Testis (tissue), 3 donors: ENCODE results near the gene CDH11. TPM values are rescaled to one million over a fixed set of nuclear protein-coding genes. Genes with fewer than 3 reads are reported as not detected.

Experiments used
- DNase-seq: peaks from one replicate; pipeline ENCODE4 v3.0.0-alpha.2; 2019
- H3K27ac ChIP-seq, 2 donors: fragments of 200-600 bp; sonication (generic); one replicate each; pipeline ENCODE4 v1.5.1; 2019
- H3K27me3 ChIP-seq: fragments of 200-600 bp; sonication (generic); one replicate; pipeline ENCODE4 v1.5.1; 2019
- H3K36me3 ChIP-seq: fragments of 200-600 bp; sonication (generic); one replicate; pipeline ENCODE4 v1.5.1; 2017; ENCODE audit warnings: low read depth; ENCODE audit errors: missing control alignments
- H3K4me1 ChIP-seq: fragments of 200-600 bp; sonication (generic); one replicate; pipeline ENCODE4 v1.5.1; 2019
- H3K4me3 ChIP-seq, 2 donors: fragments of 200-600 bp; sonication (generic); one replicate each; pipeline ENCODE4 v1.5.1; 2017 to 2019
- H3K9me3 ChIP-seq: fragments of 200-600 bp; sonication (generic); one replicate; pipeline ENCODE4 v1.5.1; 2017
- POLR2A ChIP-seq: fragments of 450-650 bp; IDR thresholded peaks from one replicate; pipeline ENCODE4 v1.6.1; 2017; ENCODE audit warnings: antibody characterized with exemption, mild to moderate bottlenecking, moderate library complexity
- WGBS, 2 donors: methylation state at CpG; one replicate each; pipeline ENCODE4 v1.1.5; 2018; 5-methylcytosine and 5-hydroxymethylcytosine counted together
- intact Hi-C: fragments of 100-400 bp; cut with DNase I; formaldehyde crosslinking; loops from one replicate; pipeline ENCODE4 v1.15.1; 2023; ENCODE audit warnings: low total_unique reads
- polyA plus RNA-seq: library from polyadenylated mRNA; stranded (reverse); fragments of 350-450 nt; fragmentation: Illumina TruSeq; extraction: RNeasy Lipid Tissue Mini Kit (QIAGEN cat#74804); gene quantifications from one replicate; pipeline ENCODE4 v1.2.3, GENCODE V29; 2014; ENCODE audit warnings: low read depth, low replicate concordance; ENCODE audit not compliant: insufficient read depth
- total RNA-seq, 2 donors: library from RNA; depleted of rRNA; stranded (reverse); fragments of >200 nt; gene quantifications; one replicate each; pipeline ENCODE4 v1.2.3, GENCODE V29; 2016
- TF ChIP-seq, protein P1 (sequence below), 3 experiments: fragments of 450-650 bp in 2 of 3; fragments of 200-600 bp in 1 of 3; sonication (generic) in 1 of 3; IDR thresholded peaks; one replicate each; pipeline ENCODE4 v1.5.1; 2016 to 2019; ENCODE audit warnings: antibody characterized with exemption in 3 of 3, mild to moderate bottlenecking in 2 of 3, moderate library complexity in 1 of 3

Gene CDH11
- total and polyA plus RNA-seq, 3 donors from 2014 or later: 24.0 to 32.8 (median 32.5) TPM

DNA sequence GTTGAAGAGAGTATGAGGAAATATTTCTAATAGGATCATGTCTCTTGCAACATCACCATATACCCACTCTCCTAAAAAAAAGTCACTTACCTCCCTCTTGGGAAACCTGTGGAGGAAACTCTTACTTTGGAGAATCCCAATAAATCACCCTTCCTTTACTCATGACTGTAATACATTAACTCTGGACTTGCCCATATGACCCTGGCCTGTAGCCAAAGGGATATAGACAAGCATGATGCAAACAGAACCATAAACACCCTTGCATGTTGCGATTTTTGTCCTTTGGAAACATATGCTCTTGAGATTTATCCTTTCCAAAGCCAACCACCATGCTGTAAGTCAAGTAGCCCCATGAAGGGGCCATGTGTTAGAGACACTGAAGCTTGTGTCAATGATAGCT lies 19.5 kb downstream of the CDH11 start:
- Histone ChIP-seq H3K27me3 (no peaks in the 10 kb centered on the region), H3K27ac (no peak overlapping the region), H3K4me3 (no peak overlapping the region), H3K4me1 (no peaks in the 10 kb centered on the region), H3K36me3 (no peaks in the 10 kb centered on the region), H3K9me3 (no peaks in the 10 kb centered on the region)
- WGBS, 2 donors: 89 to 96% methylated on average over 1 of the region's 1 CpG
- no peak for DNase-seq
- intact Hi-C loops: no loop called here
- TF ChIP-seq, protein P1, sequence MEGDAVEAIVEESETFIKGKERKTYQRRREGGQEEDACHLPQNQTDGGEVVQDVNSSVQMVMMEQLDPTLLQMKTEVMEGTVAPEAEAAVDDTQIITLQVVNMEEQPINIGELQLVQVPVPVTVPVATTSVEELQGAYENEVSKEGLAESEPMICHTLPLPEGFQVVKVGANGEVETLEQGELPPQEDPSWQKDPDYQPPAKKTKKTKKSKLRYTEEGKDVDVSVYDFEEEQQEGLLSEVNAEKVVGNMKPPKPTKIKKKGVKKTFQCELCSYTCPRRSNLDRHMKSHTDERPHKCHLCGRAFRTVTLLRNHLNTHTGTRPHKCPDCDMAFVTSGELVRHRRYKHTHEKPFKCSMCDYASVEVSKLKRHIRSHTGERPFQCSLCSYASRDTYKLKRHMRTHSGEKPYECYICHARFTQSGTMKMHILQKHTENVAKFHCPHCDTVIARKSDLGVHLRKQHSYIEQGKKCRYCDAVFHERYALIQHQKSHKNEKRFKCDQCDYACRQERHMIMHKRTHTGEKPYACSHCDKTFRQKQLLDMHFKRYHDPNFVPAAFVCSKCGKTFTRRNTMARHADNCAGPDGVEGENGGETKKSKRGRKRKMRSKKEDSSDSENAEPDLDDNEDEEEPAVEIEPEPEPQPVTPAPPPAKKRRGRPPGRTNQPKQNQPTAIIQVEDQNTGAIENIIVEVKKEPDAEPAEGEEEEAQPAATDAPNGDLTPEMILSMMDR (IDR thresholded peaks at IDR 0.05): no peak
- no peak for TF ChIP-seq POLR2A

DNA sequence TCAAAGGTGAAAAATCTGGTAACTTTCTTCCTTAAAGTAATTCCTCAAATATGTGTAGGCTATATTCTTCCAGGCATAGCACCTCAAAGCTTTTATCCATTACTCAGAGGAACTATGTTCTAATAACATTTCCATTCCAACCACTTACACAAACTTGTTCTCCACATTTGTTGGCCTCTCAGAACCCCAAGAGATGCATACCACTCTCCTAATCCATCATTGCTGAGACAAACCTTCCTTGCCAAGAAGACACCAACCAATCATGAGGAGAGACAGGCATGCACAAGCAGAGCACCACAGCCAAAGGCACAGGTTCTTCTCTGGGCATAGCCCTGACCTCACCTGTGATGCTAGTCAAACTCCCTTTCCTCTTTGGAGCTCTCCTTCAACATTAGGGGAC lies 20.9 kb downstream of the CDH11 start:
- TF ChIP-seq, protein P1 (IDR thresholded peaks at IDR 0.05): no peak
- no peak for TF ChIP-seq POLR2A
- Histone ChIP-seq H3K4me3 (no peak overlapping the region), H3K27me3 (no peaks in the 10 kb centered on the region), H3K4me1 (no peaks in the 10 kb centered on the region), H3K9me3 (no peaks in the 10 kb centered on the region), H3K27ac (no peak overlapping the region), H3K36me3 (no peaks in the 10 kb centered on the region)
- intact Hi-C loops: no loop called here
- no peak for DNase-seq

DNA sequence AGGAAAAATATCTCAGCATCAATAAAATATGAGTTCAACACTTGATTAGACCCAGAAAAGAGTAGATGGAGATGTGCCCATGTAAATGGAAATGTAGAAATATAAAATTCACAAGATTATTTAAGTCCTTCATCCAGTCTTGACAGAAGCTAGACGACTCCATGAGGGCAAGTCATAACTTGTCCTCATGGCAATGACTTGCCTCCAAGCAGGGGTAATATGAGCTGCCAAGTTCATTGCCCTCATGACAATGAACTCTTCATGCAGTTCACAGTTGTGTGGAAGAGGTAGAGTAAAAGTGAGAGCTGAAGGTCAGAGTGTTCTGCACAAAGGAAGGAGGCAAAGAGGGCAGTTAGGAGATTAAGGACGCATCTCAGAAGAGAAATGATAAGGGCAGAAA lies 22.3 kb downstream of the CDH11 start:
- H3K27me3 ChIP-seq: no peaks in the 10 kb centered on the region
- no peaks in the 10 kb centered on the region for H3K36me3 ChIP-seq
- no peaks in the 10 kb centered on the region for H3K9me3 ChIP-seq
- H3K4me3 ChIP-seq: no peak overlapping the region
- 41 to 68% methylated on average over 2 of the region's 2 CpGs for WGBS, 2 donors
- H3K4me1 ChIP-seq: no peaks in the 10 kb centered on the region
- TF ChIP-seq, protein P1 (IDR thresholded peaks at IDR 0.05): no peak
- no peak for TF ChIP-seq POLR2A
- no peak for DNase-seq
- H3K27ac ChIP-seq: no peak overlapping the region
- intact Hi-C loops: no loop called here

DNA sequence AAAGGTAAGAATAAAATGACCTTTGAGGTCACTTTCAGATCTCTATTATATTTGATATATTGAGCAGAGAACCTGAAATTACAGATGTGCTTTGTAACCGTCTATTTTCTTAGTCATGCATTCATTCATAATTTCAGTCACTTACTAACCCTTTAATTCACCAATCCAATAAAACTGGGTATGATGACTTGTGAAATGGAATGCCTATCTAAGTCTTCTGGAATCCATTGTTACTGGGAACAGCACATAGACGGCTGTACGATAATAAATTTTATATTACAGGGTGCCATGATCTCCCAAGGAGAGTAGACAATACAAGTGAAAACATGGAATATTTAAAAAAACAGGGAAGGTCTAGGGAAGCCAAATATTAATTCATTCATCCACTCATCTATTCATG lies 22.9 kb downstream of the CDH11 start:
- TF ChIP-seq, protein P1 (IDR thresholded peaks at IDR 0.05): no peak
- Histone ChIP-seq H3K4me3 (no peak overlapping the region), H3K36me3 (no peaks in the 10 kb centered on the region), H3K27ac (no peak overlapping the region), H3K9me3 (no peaks in the 10 kb centered on the region), H3K4me1 (no peaks in the 10 kb centered on the region), H3K27me3 (no peaks in the 10 kb centered on the region)
- DNase-seq: no peak
- intact Hi-C loops: no loop called here
- 91 to 95% methylated on average over 3 of the region's 3 CpGs for WGBS, 2 donors

DNA sequence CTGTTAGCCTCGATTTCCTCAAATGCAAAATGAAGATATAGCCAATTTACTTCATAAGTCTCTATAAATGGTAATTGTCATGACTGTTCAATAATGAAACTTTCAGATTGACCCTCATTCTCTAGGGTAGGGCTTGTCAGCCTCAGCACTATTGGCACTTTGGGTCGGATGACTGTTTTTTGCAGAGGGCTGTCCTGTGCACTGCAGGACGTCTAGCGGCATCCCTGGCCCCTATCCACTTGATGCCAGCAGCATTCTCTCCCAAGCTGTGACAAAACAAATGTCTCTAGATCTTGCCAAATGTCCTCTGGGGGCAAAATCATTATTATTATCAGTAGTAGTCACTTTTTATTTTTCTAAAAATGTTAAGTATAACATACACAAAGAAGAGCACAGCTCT lies 24.6 kb downstream of the CDH11 start:
- Histone ChIP-seq H3K4me3 (no peak overlapping the region), H3K27ac (no peak overlapping the region), H3K27me3 (no peaks in the 10 kb centered on the region), H3K36me3 (no peaks in the 10 kb centered on the region), H3K4me1 (no peaks in the 10 kb centered on the region), H3K9me3 (no peaks in the 10 kb centered on the region)
- intact Hi-C loops: no loop called here
- TF ChIP-seq, protein P1 (IDR thresholded peaks at IDR 0.05): no peak
- TF ChIP-seq POLR2A: no peak
- no peak for DNase-seq
- WGBS, 2 donors: 81 to 87% methylated on average over 4 of the region's 4 CpGs
